Activated T-cell treated with anti-CD3 and anti-CD28 coated beads, Interleukin-2, amount 50 U/mL, for 1 hour (primary cell): Measurements from ENCODE around the gene SEMA7A.
"Not testable (repeated sequence)": the region's sequence is repeated elsewhere in the genome, so short reads cannot be mapped to it uniquely, and the experiment has no call there.

Source experiments
- DNase-seq: peaks from one replicate; pipeline ENCODE4 v3.0.0-alpha.2; 2020

SEMA7A gene

GRCh38 chr15:74370471-74370870 is 63.3 kb downstream of the SEMA7A start:
- DNase-seq, result no peak

GRCh38 chr15:74369756-74370155 is 64.0 kb downstream of the SEMA7A start:
- no peak for DNase-seq

GRCh38 chr15:74369084-74369745 is 64.5 kb downstream of the SEMA7A start:
- no peak for DNase-seq

- DNase-seq, result no peak
These were observed 65.6 kb downstream of the SEMA7A start for GRCh38 chr15:74368121-74368520.

GRCh38 chr15:74367296-74367854 is 66.4 kb downstream of the SEMA7A start, which contains the start of gene CYP11A1:
TSS of gene CYP11A1 (minus strand) at chr15:74367646. CDS start at chr15:74367585, 61 bp downstream.
- DNase-seq, result no peak

GRCh38 chr15:74365598-74366445 is 67.9 kb downstream of the SEMA7A start:
- DNase-seq, result peak; percentile 33

GRCh38 chr15:74364936-74365597 is 68.7 kb downstream of the SEMA7A start:
- no peak for DNase-seq

- no peak for DNase-seq
These were observed 71.3 kb downstream of the SEMA7A start for GRCh38 chr15:74362482-74362881.

GRCh38 chr15:74360855-74361254 is 72.9 kb downstream of the SEMA7A start:
- not testable (repeated sequence) for DNase-seq

GRCh38 chr15:74359376-74359775 is 74.4 kb downstream of the SEMA7A start:
- DNase-seq, result not testable (repeated sequence)
